Neural progenitor cell (in vitro differentiated cells): ENCODE data around the gene SUGCT.

ENCODE experiments used
- CTCF ChIP-seq: fragments of 200-600 bp; sonication (generic); IDR thresholded peaks from 2 replicates; pipeline ENCODE4 v1.5.1; 2017; ENCODE audit warnings: antibody characterized with exemption, mild to moderate bottlenecking
- EZH2 ChIP-seq: fragments of 200-600 bp; sonication (generic); IDR thresholded peaks from 2 replicates; pipeline ENCODE4 v1.6.1; 2017; ENCODE audit warnings: antibody characterized with exemption, mild to moderate bottlenecking, moderate library complexity
- EZH2phosphoT487 ChIP-seq: fragments of 200-600 bp; sonication (generic); IDR thresholded peaks from 2 replicates; pipeline ENCODE4 v1.6.1; 2017; ENCODE audit warnings: antibody characterized with exemption

- TF ChIP-seq CTCF = no peak
- TF ChIP-seq EZH2phosphoT487 = no peak
- no peak for TF ChIP-seq EZH2
Observed at GRCh38 chr7:40279991-40280390, 145.2 kb downstream of the SUGCT start.
